HG03103 (cell line): ENCODE measurements around the gene EFTUD2.

ENCODE experiments used
- ATAC-seq: cut with Tn5 transposase; IDR thresholded peaks from one replicate; pipeline ENCODE4 v1.9.1; 2021; ENCODE audit warnings: low read depth; ENCODE audit not compliant: unreplicated experiment

Gene EFTUD2

GRCh38 chr17:44912763-44913544, 13.7 kb upstream of the EFTUD2 start:
- ATAC-seq: no peak

- no peak for ATAC-seq
Observed at GRCh38 chr17:44911133-44912001, 12.1 kb upstream of the EFTUD2 start.

GRCh38 chr17:44910231-44911106, 11.2 kb upstream of the EFTUD2 start:
- no peak for ATAC-seq

- no peak for ATAC-seq
Observed at GRCh38 chr17:44909681-44910144, 10.5 kb upstream of the EFTUD2 start.

- no peak for ATAC-seq
Observed at GRCh38 chr17:44908761-44909326, 9.6 kb upstream of the EFTUD2 start.

GRCh38 chr17:44907729-44908470, 8.7 kb upstream of the EFTUD2 start:
- ATAC-seq: no peak

GRCh38 chr17:44906763-44907728, 7.8 kb upstream of the EFTUD2 start:
- ATAC-seq: no peak

GRCh38 chr17:44906010-44906646, 6.9 kb upstream of the EFTUD2 start:
- ATAC-seq: no peak

- no peak for ATAC-seq
Observed at GRCh38 chr17:44905006-44906000, 6.1 kb upstream of the EFTUD2 start.

- no peak for ATAC-seq
Observed at GRCh38 chr17:44904001-44904984, 5.0 kb upstream of the EFTUD2 start.

- no peak for ATAC-seq
Observed at GRCh38 chr17:44903012-44903685, 3.9 kb upstream of the EFTUD2 start.

- ATAC-seq: no peak
Observed at GRCh38 chr17:44902135-44902760, 3.0 kb upstream of the EFTUD2 start.

GRCh38 chr17:44901411-44901921, 2.2 kb upstream of the EFTUD2 start:
- ATAC-seq: no peak

- ATAC-seq: no peak
Observed at GRCh38 chr17:44900894-44901293, 1.6 kb upstream of the EFTUD2 start.

GRCh38 chr17:44898768-44899073, 524 bp downstream of the EFTUD2 start:
- ATAC-seq: no peak
